Thyroid gland (tissue), 4 donors: ENCODE measurements around the gene ESRRB. TPM values are rescaled to one million over a fixed set of nuclear protein-coding genes. Genes with fewer than 3 reads are reported as not detected.

ENCODE experiments used
- DNase-seq, 2 donors: peaks; one replicate each; pipeline ENCODE4 v3.0.0-alpha.2; 2019
- H3K27ac ChIP-seq, 3 donors: fragments of 200-600 bp; sonication (generic); 1 replicate in 2 of 3; 2 replicates in 1 of 3; pipeline ENCODE4 v1.5.1; 2016 to 2019; ENCODE audit warnings: mild to moderate bottlenecking in 1 of 3, moderate library complexity in 1 of 3
- H3K27me3 ChIP-seq: fragments of 200-600 bp; sonication (generic); one replicate; pipeline ENCODE4 v1.5.1; 2019
- H3K36me3 ChIP-seq, 2 donors: fragments of 200-600 bp; sonication (generic); one replicate each; pipeline ENCODE4 v1.5.1; 2016 to 2019
- H3K4me1 ChIP-seq, 2 donors: fragments of 200-600 bp; sonication (generic); one replicate each; pipeline ENCODE4 v1.5.1; 2017 to 2019
- H3K4me3 ChIP-seq, 3 donors: fragments of 200-600 bp; sonication (generic); replicated peaks in 1 of 3; 1 replicate in 2 of 3; 2 replicates in 1 of 3; pipeline ENCODE4 v1.5.1; 2016; ENCODE audit warnings: mild to moderate bottlenecking in 1 of 3
- H3K9me3 ChIP-seq: fragments of 200-600 bp; sonication (generic); one replicate; pipeline ENCODE4 v1.5.1; 2017
- POLR2A ChIP-seq, 2 donors: fragments of 450-650 bp; IDR thresholded peaks; one replicate each; pipeline ENCODE4 v1.6.1; 2017; ENCODE audit warnings: antibody characterized with exemption in 2 of 2, mild to moderate bottlenecking in 2 of 2, moderate library complexity in 1 of 2
- WGBS, 2 donors: methylation state at CpG; one replicate each; pipeline ENCODE4 v1.1.5; 2017; 5-methylcytosine and 5-hydroxymethylcytosine counted together
- intact Hi-C: fragments of 100-400 bp; cut with DNase I; formaldehyde crosslinking; loops from one replicate; pipeline ENCODE4 v1.15.1; 2023
- total RNA-seq, 4 donors: library from RNA; depleted of rRNA; stranded (reverse); fragments of >200 nt; gene quantifications; one replicate each; pipeline ENCODE4 v1.2.3, GENCODE V29; 2016
- TF ChIP-seq, protein P1 (sequence below), 6 experiments: fragments of 200-600 bp in 3 of 6; fragments of 450-650 bp in 3 of 6; sonication (generic) in 3 of 6; IDR thresholded peaks; one replicate each; pipeline ENCODE4 v1.5.1; 2016 to 2019; ENCODE audit warnings: antibody characterized with exemption in 6 of 6, mild to moderate bottlenecking in 2 of 6, inconsistent platforms in 1 of 6, moderate library complexity in 1 of 6

Gene ESRRB
- not detected for total RNA-seq

DNA sequence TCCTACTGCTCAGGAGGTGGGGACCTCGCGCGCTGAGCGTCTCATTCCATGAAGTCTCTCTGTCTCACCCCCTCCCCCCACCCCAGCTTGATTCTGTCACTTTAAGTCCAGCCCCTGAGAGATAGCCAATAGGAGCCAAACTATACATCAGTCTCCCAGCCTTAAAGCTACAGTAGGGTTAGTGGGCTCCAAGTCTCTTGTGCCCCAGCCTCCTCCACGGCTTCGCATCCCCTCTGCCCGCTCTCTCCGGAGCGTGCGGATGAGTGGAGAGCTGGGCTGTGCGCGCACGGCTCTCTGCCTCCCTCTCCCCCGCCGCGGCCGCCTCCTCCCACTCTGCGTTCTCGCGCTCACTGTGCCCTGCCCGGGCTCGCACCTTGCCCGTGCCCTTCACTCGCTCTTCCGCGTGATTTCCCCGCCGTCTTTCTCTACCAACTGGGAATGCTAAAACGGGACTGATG lies at the start of gene ESRRB:
Gene ESRRB (plus strand): TSS at position 191 of the 458 bp plus-strand sequence. CDS start 265 bp downstream, at position 456.
- Histone ChIP-seq H3K4me3 (no peak within 1 kb of the TSS), H3K4me1 (peaks cover 6 to 17% of the 10 kb centered on the region in 2 donors)

DNA sequence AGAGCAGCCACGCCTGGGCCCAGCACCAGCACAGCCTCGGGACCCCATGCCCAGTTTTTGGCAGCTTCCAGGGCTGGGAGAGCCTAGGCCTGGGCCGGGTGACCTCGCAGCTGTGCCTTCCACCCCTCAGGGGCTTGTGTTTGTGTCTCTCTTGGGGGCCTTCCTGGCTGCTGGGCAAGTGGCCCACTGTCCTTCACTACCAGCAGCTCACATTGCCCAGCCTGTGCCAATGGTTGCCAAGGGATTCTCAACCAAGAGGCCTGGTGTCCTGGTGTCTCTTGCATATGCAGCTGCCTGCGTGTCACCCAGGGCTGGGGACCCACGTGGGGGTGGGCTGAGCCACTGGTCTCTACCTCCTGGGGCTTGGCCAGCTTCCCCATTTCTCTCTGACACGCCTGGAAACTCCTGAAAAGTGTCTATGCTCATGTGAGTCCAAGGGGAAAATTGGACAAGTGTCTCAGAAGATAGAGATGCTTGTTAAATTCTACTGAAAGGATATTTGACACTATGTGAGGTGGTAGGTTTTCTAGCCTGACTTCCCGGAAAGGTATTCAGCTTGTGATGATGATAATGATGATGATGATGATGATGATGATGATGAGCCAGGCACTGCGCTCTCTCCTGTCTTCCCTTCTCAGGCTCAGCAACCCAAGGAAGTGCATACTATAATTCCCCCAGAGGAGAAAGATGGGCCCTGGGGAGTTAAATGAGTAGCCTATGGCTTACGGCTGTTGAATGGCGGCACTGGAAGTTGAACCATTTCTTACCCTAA lies 48.8 kb upstream of the ESRRB start:
- no peaks in the 10 kb centered on the region for H3K4me1 ChIP-seq
- 76 to 85% methylated on average over 5 to 7 of the region's 11 CpGs for WGBS, 2 donors
- H3K27me3 ChIP-seq: no peaks in the 10 kb centered on the region
- H3K9me3 ChIP-seq: no peaks in the 10 kb centered on the region
- no peak for DNase-seq
- no peak overlapping the region for H3K4me3 ChIP-seq
- TF ChIP-seq POLR2A (IDR thresholded peaks at IDR 0.05): no peak
- TF ChIP-seq, protein P1, sequence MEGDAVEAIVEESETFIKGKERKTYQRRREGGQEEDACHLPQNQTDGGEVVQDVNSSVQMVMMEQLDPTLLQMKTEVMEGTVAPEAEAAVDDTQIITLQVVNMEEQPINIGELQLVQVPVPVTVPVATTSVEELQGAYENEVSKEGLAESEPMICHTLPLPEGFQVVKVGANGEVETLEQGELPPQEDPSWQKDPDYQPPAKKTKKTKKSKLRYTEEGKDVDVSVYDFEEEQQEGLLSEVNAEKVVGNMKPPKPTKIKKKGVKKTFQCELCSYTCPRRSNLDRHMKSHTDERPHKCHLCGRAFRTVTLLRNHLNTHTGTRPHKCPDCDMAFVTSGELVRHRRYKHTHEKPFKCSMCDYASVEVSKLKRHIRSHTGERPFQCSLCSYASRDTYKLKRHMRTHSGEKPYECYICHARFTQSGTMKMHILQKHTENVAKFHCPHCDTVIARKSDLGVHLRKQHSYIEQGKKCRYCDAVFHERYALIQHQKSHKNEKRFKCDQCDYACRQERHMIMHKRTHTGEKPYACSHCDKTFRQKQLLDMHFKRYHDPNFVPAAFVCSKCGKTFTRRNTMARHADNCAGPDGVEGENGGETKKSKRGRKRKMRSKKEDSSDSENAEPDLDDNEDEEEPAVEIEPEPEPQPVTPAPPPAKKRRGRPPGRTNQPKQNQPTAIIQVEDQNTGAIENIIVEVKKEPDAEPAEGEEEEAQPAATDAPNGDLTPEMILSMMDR (IDR thresholded peaks at IDR 0.05): no peak
- no peak overlapping the region for H3K27ac ChIP-seq
- intact Hi-C loops: no loop called here
- no peaks in the 10 kb centered on the region for H3K36me3 ChIP-seq

More for the DNA sequence above, at the start of gene ESRRB:
- Histone ChIP-seq H3K27me3 (peaks cover 12% of the 10 kb centered on the region), H3K36me3 (no peaks in the 10 kb centered on the region), H3K27ac (no peak within 1 kb of the TSS), H3K9me3 (no peaks in the 10 kb centered on the region)
- DNase-seq: no peak
- 1 to 5% methylated on average over 25 to 26 of the region's 29 CpGs for WGBS, 2 donors
- intact Hi-C loops: no loop called here
- TF ChIP-seq POLR2A (IDR thresholded peaks at IDR 0.05): no peak
- TF ChIP-seq, protein P1 (IDR thresholded peaks at IDR 0.05): no peak

DNA sequence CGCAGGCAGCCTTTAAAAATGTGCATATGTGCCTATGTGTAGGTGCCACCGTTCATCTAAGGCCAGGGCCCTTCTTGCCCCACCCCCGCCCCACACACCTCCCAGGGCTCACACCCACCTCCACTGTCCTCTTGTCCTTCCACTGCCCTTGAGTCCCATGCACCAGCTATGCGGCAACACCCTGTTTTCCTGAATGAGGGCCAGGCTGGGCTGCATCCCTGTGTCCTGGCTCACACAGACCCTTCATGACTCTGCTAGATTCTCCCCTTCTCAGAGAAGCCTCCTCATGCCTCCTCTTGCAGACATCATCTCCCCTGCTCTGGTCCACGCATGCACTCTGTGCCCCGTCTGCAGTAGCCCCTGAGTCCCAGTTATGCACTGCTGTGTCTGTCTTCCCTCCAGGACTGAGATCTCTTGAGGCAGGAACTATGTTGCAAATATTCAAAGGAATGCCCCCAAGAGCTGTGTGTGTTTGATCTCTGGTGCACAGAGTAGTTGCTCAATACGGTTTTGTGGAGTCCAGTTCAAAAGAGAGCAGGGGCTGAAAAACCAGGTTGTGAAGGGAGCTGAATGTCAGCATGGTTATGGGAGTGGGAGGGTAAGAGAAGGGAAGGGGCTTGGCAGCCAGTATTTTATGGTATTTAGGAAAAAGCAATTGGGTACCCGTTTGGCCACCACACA lies 47.3 kb upstream of the ESRRB start:
- Histone ChIP-seq H3K4me1 (no peaks in the 10 kb centered on the region), H3K9me3 (no peaks in the 10 kb centered on the region), H3K36me3 (no peaks in the 10 kb centered on the region), H3K4me3 (no peak overlapping the region), H3K27ac (no peak overlapping the region), H3K27me3 (no peaks in the 10 kb centered on the region)
- intact Hi-C loops: no loop called here
- TF ChIP-seq, protein P1 (IDR thresholded peaks at IDR 0.05): no peak
- TF ChIP-seq POLR2A (IDR thresholded peaks at IDR 0.05): no peak
- WGBS, 2 donors: 67 to 68% methylated on average over 8 of the region's 8 CpGs
- DNase-seq: no peak

DNA sequence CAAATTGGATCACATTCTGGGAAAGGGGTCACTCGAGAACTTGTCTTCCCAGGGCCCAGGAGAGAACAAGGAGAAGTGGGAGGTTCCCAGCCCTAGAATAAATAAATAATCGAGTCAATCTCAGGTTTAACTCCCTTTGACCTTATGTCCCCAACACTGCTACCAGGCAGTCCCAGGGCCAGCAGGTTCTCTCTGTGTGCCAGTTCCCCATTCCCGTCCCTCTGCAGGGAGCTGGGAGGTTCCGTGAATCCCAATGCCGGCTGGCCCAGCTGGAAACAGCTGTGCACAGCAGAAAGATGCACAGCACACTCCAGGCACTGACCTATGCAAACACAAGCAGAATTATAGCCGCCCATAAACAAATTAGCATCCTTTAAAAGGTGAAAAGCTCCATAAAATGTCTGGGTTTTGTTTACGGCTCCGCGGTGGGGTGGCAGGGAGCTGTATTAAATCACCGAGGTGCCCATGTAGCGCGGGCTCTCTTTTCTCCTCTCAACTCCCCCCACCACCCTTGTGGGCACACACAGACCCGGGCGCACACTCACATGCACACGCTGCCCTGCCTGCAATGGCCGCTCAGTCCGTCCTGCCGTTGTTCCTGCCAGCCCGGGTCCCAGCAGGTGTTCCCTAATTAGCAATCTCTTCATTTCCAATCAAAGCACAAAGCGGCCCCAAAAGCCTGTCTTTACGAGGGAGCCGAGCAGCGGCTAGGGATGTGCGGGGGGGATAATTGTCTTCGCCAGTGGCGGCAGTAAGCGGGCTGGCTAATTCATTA lies 46.6 kb upstream of the ESRRB start:
- Histone ChIP-seq H3K9me3 (no peaks in the 10 kb centered on the region), H3K27ac (no peak overlapping the region), H3K4me3 (no peak overlapping the region), H3K36me3 (no peaks in the 10 kb centered on the region), H3K4me1 (no peaks in the 10 kb centered on the region), H3K27me3 (no peaks in the 10 kb centered on the region)
- TF ChIP-seq, protein P1 (IDR thresholded peaks at IDR 0.05): no peak
- TF ChIP-seq POLR2A (IDR thresholded peaks at IDR 0.05): no peak
- intact Hi-C loops: no loop called here
- DNase-seq: no peak
- WGBS, 2 donors: 9 to 12% methylated on average over 26 to 27 of the region's 27 CpGs
